ENCODE data around the gene CPT1A.

DNA sequence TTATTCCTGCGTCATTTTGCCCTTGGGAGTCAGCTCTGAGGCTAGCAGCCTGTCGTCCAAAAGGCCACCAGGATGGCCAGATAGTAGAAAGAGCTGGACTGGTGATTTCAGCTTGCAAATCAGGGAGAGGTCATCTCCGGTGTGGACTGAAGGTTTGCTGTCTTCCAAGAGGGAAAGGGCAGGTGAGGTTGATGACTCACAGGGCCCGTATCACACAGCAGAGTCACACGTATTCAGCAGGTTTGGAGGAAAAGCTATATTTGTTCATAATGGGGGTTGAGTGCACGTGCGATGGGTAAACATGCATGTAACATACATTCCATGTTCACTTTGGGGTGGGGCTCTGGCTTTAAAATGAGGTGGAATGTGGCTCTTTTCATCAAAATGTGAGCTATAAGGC, 36.3 kb upstream of the CPT1A start:
- TF ChIP-seq, protein P1, sequence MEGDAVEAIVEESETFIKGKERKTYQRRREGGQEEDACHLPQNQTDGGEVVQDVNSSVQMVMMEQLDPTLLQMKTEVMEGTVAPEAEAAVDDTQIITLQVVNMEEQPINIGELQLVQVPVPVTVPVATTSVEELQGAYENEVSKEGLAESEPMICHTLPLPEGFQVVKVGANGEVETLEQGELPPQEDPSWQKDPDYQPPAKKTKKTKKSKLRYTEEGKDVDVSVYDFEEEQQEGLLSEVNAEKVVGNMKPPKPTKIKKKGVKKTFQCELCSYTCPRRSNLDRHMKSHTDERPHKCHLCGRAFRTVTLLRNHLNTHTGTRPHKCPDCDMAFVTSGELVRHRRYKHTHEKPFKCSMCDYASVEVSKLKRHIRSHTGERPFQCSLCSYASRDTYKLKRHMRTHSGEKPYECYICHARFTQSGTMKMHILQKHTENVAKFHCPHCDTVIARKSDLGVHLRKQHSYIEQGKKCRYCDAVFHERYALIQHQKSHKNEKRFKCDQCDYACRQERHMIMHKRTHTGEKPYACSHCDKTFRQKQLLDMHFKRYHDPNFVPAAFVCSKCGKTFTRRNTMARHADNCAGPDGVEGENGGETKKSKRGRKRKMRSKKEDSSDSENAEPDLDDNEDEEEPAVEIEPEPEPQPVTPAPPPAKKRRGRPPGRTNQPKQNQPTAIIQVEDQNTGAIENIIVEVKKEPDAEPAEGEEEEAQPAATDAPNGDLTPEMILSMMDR (conservative IDR thresholded peaks at IDR 0.05; ENCODE audit: low read length): no peak
- no peak for TF ChIP-seq EZH2phosphoT487 (IDR thresholded peaks at IDR 0.05; ENCODE audit: borderline replicate concordance)
